Common myeloid progenitor, CD34-positive (primary cell): Measurements from ENCODE around the gene TDRKH.
A peak's percentile ranks its signal among the peaks of the same experiment; 100 is the strongest.

ENCODE experiments used
- CTCF ChIA-PET: fragments of 350-600 bp; sonication (Branson Sonifier 250); formaldehyde crosslinking; loops from one replicate; lab custom pipeline; 2021; ENCODE audit warnings: antibody characterized with exemption; lab: Charles Lee
- POLR2A ChIA-PET: fragments of 350-600 bp; sonication (Branson Sonifier 250); formaldehyde crosslinking; loops from one replicate; lab custom pipeline; 2021; ENCODE audit warnings: antibody characterized with exemption; lab: Charles Lee
- DNase-seq, 3 donors: peaks; one replicate each; pipeline versions ENCODE4 v3.0.0 to v3.0.0-alpha.2; 2013
- H3K27ac ChIP-seq, 2 experiments: 1 replicate in 1 of 2; 2 replicates in 1 of 2; pipeline ENCODE4 v1.7.0; 2013; ENCODE audit warnings: inconsistent platforms in 2 of 2, low read length in 2 of 2, mild to moderate bottlenecking in 2 of 2, low read depth in 1 of 2, moderate library complexity in 1 of 2; ENCODE audit not compliant: severe bottlenecking in 2 of 2, insufficient read depth in 1 of 2, poor library complexity in 1 of 2
- H3K27me3 ChIP-seq, 5 experiments: replicated peaks in 2 of 5; 1 replicate in 3 of 5; 2 replicates in 2 of 5; pipeline versions ENCODE4 v1.6.1 to v1.7.0; 2013; ENCODE audit warnings: low read length in 4 of 5, mild to moderate bottlenecking in 2 of 5, moderate library complexity in 2 of 5, inconsistent platforms in 1 of 5; ENCODE audit not compliant: insufficient read depth in 5 of 5, control insufficient read depth in 4 of 5
- H3K36me3 ChIP-seq, 4 experiments: 1 replicate in 2 of 4; 2 replicates in 2 of 4; pipeline versions ENCODE4 v1.6.1 to v1.7.0; 2013; ENCODE audit warnings: low read length in 3 of 4, control low read depth in 1 of 4, mild to moderate bottlenecking in 1 of 4; ENCODE audit not compliant: control insufficient read depth in 4 of 4, insufficient read depth in 4 of 4
- H3K4me1 ChIP-seq, 4 experiments: 1 replicate in 3 of 4; 2 replicates in 1 of 4; pipeline versions ENCODE4 v1.6.1 to v1.7.1; 2013; ENCODE audit warnings: low read length in 3 of 4, mild to moderate bottlenecking in 3 of 4, control low read depth in 1 of 4, inconsistent platforms in 1 of 4, moderate library complexity in 1 of 4; ENCODE audit not compliant: control insufficient read depth in 4 of 4, insufficient read depth in 4 of 4; ENCODE audit errors: control extremely low read depth in 1 of 4
- H3K4me3 ChIP-seq, 7 experiments: 1 replicate in 4 of 7; 2 replicates in 3 of 7; pipeline versions ENCODE4 v1.5.1 to v1.7.0; 2013; ENCODE audit warnings: mild to moderate bottlenecking in 7 of 7, low read length in 6 of 7, moderate library complexity in 6 of 7, inconsistent platforms in 2 of 7, low read depth in 2 of 7, control low read depth in 1 of 7; ENCODE audit not compliant: insufficient read depth in 4 of 7, control insufficient read depth in 1 of 7; ENCODE audit errors: extremely low read depth in 1 of 7
- H3K9me3 ChIP-seq, 5 experiments: 1 replicate in 4 of 5; 2 replicates in 1 of 5; pipeline versions ENCODE4 v1.6.1 to v1.7.1; 2013; ENCODE audit warnings: low read length in 4 of 5, mild to moderate bottlenecking in 2 of 5, inconsistent platforms in 1 of 5, low read depth in 1 of 5, moderate library complexity in 1 of 5; ENCODE audit not compliant: control insufficient read depth in 4 of 5, insufficient read depth in 2 of 5; ENCODE audit errors: control extremely low read depth in 1 of 5
- WGBS: methylation state at CpG from one replicate; pipeline ENCODE4 v1.1.5; 2013; ENCODE audit not compliant: insufficient coverage; 5-methylcytosine and 5-hydroxymethylcytosine counted together

TDRKH gene

GRCh38 chr1:151825204-151825603 is 34.9 kb upstream of the TDRKH start:
- ChIA-PET POLR2A (no interaction called here), CTCF (interaction anchor here (1.2 to 1.3 kb wide), 2 partner anchors 105 to 360 kb away, joined by 3 read pairs; no protein-coding TSS in a partner anchor)
- Histone ChIP-seq H3K27ac (no peak overlapping the region), H3K27me3 (no peaks in the 10 kb centered on the region), H3K4me1 (peaks cover 11 to 70% (median 59%) of the 10 kb centered on the region in 4 experiments), H3K36me3 (no peaks in the 10 kb centered on the region), H3K4me3 (no peak overlapping the region), H3K9me3 (no peaks in the 10 kb centered on the region)
- 88% methylated on average over 9 of the region's 9 CpGs for WGBS
- no peak for DNase-seq

- H3K27me3 ChIP-seq = no peaks in the 10 kb centered on the region
- ChIA-PET CTCF (interaction anchor here (1.2 to 2.6 kb wide), 2 partner anchors 13 to 18 kb away, joined by 3 to 16 read pairs; no protein-coding TSS in a partner anchor), POLR2A (no interaction called here)
- no peak overlapping the region for H3K27ac ChIP-seq
- no peaks in the 10 kb centered on the region for H3K36me3 ChIP-seq
- H3K9me3 ChIP-seq = no peaks in the 10 kb centered on the region
- no peak overlapping the region for H3K4me3 ChIP-seq
- DNase-seq = no peak
- H3K4me1 ChIP-seq = peaks cover 7 to 59% (median 44%) of the 10 kb centered on the region in 4 experiments
- 83% methylated on average over 7 of the region's 8 CpGs for WGBS
These were observed 32.9 kb upstream of the TDRKH start for GRCh38 chr1:151823175-151823574.

GRCh38 chr1:151822404-151822803 is 32.1 kb upstream of the TDRKH start:
- ChIA-PET CTCF (interaction anchor here (0.8 to 2.7 kb wide), 4 partner anchors 11 to 22 kb away, joined by 3 to 18 read pairs (median 10); partner anchors contain the start of gene RORC), POLR2A (interaction anchor here (0.5 kb wide), 1 partner anchor 1773 kb away, joined by 3 read pairs; no protein-coding TSS in a partner anchor)
- H3K36me3 ChIP-seq = no peaks in the 10 kb centered on the region
- DNase-seq = peak in 2 of 3 donors; percentile 46 to 54
- H3K27ac ChIP-seq = no peak overlapping the region
- WGBS = 50% methylated on average over 5 of the region's 7 CpGs
- H3K27me3 ChIP-seq = no peaks in the 10 kb centered on the region
- H3K9me3 ChIP-seq = no peaks in the 10 kb centered on the region
- no peak overlapping the region for H3K4me3 ChIP-seq
- H3K4me1 ChIP-seq = peaks cover 6 to 54% (median 42%) of the 10 kb centered on the region in 4 experiments

- POLR2A ChIA-PET = interaction anchor here (0.6 to 1.5 kb wide), 3 partner anchors 14 to 58 kb away, joined by 3 to 4 read pairs (median 4); partner anchors contain the start of gene MRPL9
- DNase-seq = peak; percentile 46 to 80 (median 78)
These were observed 30.6 kb upstream of the TDRKH start for GRCh38 chr1:151820940-151821339.

GRCh38 chr1:151819976-151820623 is 29.8 kb upstream of the TDRKH start:
- WGBS = 88% methylated on average over 4 of the region's 7 CpGs
- no peak for DNase-seq
- H3K9me3 ChIP-seq = no peaks in the 10 kb centered on the region
- no peak overlapping the region for H3K27ac ChIP-seq
- H3K4me3 ChIP-seq = no peak overlapping the region
- H3K36me3 ChIP-seq = no peaks in the 10 kb centered on the region
- peaks cover 8 to 59% (median 51%) of the 10 kb centered on the region in 4 experiments for H3K4me1 ChIP-seq
- ChIA-PET CTCF (interaction anchor here (1.1 to 2.7 kb wide), 5 partner anchors 8 to 54 kb away, joined by 3 to 18 read pairs (median 4); partner anchors contain the start of gene RORC), POLR2A (interaction anchor here (1.5 kb wide), 1 partner anchor 13 kb away, joined by 4 read pairs; no protein-coding TSS in a partner anchor)
- no peaks in the 10 kb centered on the region for H3K27me3 ChIP-seq

More at GRCh38 chr1:151820940-151821339, 30.6 kb upstream of the TDRKH start:
- 0% methylated on average over 2 of the region's 2 CpGs for WGBS
- Histone ChIP-seq H3K9me3 (no peaks in the 10 kb centered on the region), H3K27me3 (no peaks in the 10 kb centered on the region), H3K27ac (no peak overlapping the region), H3K4me3 (peak overlapping the region in 1 of 7 experiments; percentile 12), H3K4me1 (peaks cover 6 to 58% (median 46%) of the 10 kb centered on the region in 4 experiments), H3K36me3 (no peaks in the 10 kb centered on the region)
- CTCF ChIA-PET = interaction anchor here (1.1 to 2.7 kb wide), 5 partner anchors 9 to 54 kb away, joined by 3 to 18 read pairs (median 4); partner anchors contain the start of gene RORC

- H3K27ac ChIP-seq = no peak overlapping the region
- POLR2A ChIA-PET = interaction anchor here (1.5 kb wide), 1 partner anchor 13 kb away, joined by 4 read pairs; no protein-coding TSS in a partner anchor
These were observed 29.0 kb upstream of the TDRKH start for GRCh38 chr1:151819227-151819835.

More at GRCh38 chr1:151819227-151819835, 29.0 kb upstream of the TDRKH start:
- Histone ChIP-seq H3K36me3 (no peaks in the 10 kb centered on the region), H3K27me3 (no peaks in the 10 kb centered on the region), H3K4me3 (no peak overlapping the region), H3K4me1 (peaks cover 8 to 54% (median 50%) of the 10 kb centered on the region in 4 experiments), H3K9me3 (no peaks in the 10 kb centered on the region)
- CTCF ChIA-PET = interaction anchor here (1.1 to 1.3 kb wide), 2 partner anchors 8 to 11 kb away, joined by 4 to 5 read pairs; no protein-coding TSS in a partner anchor
- no peak for DNase-seq
- 95% methylated on average over 10 of the region's 12 CpGs for WGBS
